ENCODE measurements around the gene TUBB. TPM values are rescaled to one million over a fixed set of nuclear protein-coding genes. Genes with fewer than 3 reads are reported as not detected.

Gene TUBB
- total and polyA plus RNA-seq, 9 of the 15 experiments (the other 6 are each of a cell fraction or from before 2014, with no cell fraction given) = 971 to 2,870 (median 1,478) TPM

DNA sequence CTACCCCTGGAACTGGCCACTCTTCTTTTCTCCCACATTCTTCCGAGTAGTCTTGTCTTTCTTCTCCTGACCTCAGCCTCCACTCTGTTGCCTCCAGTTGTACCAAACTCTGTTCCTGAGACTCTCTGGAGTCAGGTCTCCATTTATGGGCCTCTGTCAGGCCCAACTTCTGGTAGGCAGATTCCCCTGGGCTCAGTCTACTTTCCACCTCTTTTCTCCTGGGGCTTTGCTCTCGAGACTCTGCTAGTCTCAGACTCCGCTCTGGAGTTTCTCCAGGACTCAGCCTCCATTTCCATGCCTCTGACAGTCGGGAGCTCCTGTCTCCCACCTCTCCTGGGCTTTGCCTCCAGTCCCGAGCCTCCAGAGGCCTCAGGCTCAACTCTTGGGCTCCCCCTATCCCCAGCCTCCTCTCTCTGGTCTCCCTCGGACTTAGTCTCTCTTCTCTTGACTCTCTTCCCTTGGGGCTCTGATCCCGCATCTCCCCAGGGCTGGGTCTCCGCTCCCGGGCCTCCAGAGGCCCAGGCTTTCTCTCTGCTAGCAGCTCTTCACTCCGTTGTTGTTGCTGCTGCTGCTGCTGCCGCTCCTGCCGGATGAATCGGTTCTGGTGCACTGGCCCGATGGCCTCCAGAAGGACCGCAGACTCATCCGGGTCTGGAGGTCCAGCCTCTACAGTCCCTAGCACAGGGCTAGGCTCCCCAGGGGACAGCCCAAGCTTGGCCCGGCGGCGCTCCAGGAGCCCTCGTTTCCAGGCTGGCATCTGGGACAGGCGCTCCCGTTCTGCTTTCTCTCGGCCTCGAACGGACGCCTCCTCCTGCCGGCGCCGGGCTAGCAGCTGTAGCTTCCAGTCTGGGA lies 34.8 kb upstream of the TUBB start (continued):
- TF ChIP-seq ZBTB40 (IDR thresholded peaks at IDR 0.05) = peak; percentile 59; the same call in 1 of the 2 replicates
- no peak for TF ChIP-seq ZBTB40 (CRISPR knock-in tag; IDR thresholded peaks at IDR 0.05)
- 0 out of 2 replicates have a peak, but pooled peaks have one; percentile 27 for TF ChIP-seq BCL6 (CRISPR knock-in tag; IDR thresholded peaks at IDR 0.05)
- TF ChIP-seq ZNF436 (CRISPR knock-in tag; IDR thresholded peaks at IDR 0.05) = peak; percentile 85
- TF ChIP-seq L3MBTL2 (IDR thresholded peaks at IDR 0.05) = no peak
- TF ChIP-seq MIER1 (IDR thresholded peaks at IDR 0.05; ENCODE audit: low read depth) = peak; percentile 25; the same call in 1 of the 2 replicates
- no peak for TF ChIP-seq ZNF3 (CRISPR knock-in tag; IDR thresholded peaks at IDR 0.05)
- TF ChIP-seq, protein P1, sequence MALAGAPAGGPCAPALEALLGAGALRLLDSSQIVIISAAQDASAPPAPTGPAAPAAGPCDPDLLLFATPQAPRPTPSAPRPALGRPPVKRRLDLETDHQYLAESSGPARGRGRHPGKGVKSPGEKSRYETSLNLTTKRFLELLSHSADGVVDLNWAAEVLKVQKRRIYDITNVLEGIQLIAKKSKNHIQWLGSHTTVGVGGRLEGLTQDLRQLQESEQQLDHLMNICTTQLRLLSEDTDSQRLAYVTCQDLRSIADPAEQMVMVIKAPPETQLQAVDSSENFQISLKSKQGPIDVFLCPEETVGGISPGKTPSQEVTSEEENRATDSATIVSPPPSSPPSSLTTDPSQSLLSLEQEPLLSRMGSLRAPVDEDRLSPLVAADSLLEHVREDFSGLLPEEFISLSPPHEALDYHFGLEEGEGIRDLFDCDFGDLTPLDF (CRISPR knock-in tag; IDR thresholded peaks at IDR 0.05) = no peak
- peak; percentile 62; the same call in 1 of the 2 replicates for TF ChIP-seq POLR2G (IDR thresholded peaks at IDR 0.05; ENCODE audit: low read depth, low read length)
- TF ChIP-seq KLF16 (IDR thresholded peaks at IDR 0.05) = no peak
- no peak for TF ChIP-seq ZNF431 (CRISPR knock-in tag; IDR thresholded peaks at IDR 0.05)
- TF ChIP-seq ATF3 (IDR thresholded peaks at IDR 0.05) = no peak
- TF ChIP-seq ATF3 (CRISPR knock-in tag; conservative IDR thresholded peaks at IDR 0.05) = no peak
- TF ChIP-seq GTF2F1 (IDR thresholded peaks at IDR 0.05; ENCODE audit: low read depth, low read length) = no peak
- no peak for TF ChIP-seq ZNF785 (CRISPR knock-in tag; IDR thresholded peaks at IDR 0.05)
- TF ChIP-seq HNRNPUL1 (IDR thresholded peaks at IDR 0.05; ENCODE audit: low read length) = no peak

All from K562 (cell line).